Panc1 (cell line): ENCODE measurements around the gene EXTL1.

Source experiments
- CTCF ChIP-seq: fragments of 450-650 bp; IDR thresholded peaks from 2 replicates; pipeline ENCODE4 v1.5.1; 2017; ENCODE audit warnings: mild to moderate bottlenecking
- POLR2AphosphoS5 ChIP-seq: IDR thresholded peaks from 2 replicates; pipeline ENCODE4 v1.6.1; 2012; ENCODE audit warnings: mild to moderate bottlenecking, low read depth, low read length, moderate library complexity
- TCF7L2 ChIP-seq: IDR thresholded peaks from 2 replicates; pipeline ENCODE4 v1.6.1; 2011; ENCODE audit warnings: mild to moderate bottlenecking, low read depth, low read length, inconsistent platforms

- TF ChIP-seq CTCF, result no peak
- no peak for TF ChIP-seq POLR2AphosphoS5
- TF ChIP-seq TCF7L2, result no peak
Measured at GRCh38 chr1:26027716-26028489, 6.3 kb downstream of the EXTL1 start.
